Esophagus squamous epithelium (tissue), 5 donors: ENCODE results near the gene HTR6. TPM values are rescaled to one million over a fixed set of nuclear protein-coding genes. Genes with fewer than 3 reads are reported as not detected.
"Not testable (repeated sequence)": the region's sequence is repeated elsewhere in the genome, so short reads cannot be mapped to it uniquely, and the experiment has no call there.

Source experiments
- DNase-seq: peaks from one replicate; lab custom pipeline; 2025; lab: John Stamatoyannopoulos, UW
- H3K27ac ChIP-seq, 4 donors: fragments of 200-600 bp; sonication (generic); one replicate each; pipeline ENCODE4 v1.5.1; 2016 to 2019; ENCODE audit warnings: mild to moderate bottlenecking in 1 of 4
- H3K27me3 ChIP-seq, 4 donors: fragments of 200-600 bp; sonication (generic); 1 replicate in 3 of 4; 2 replicates in 1 of 4; pipeline versions ENCODE4 v1.5.1 to v1.6.0; 2017 to 2021; ENCODE audit warnings: antibody characterized with exemption in 1 of 4
- H3K36me3 ChIP-seq, 3 donors: fragments of 200-600 bp; sonication (generic); one replicate each; pipeline ENCODE4 v1.5.1; 2016 to 2019
- H3K4me1 ChIP-seq, 3 donors: fragments of 200-600 bp; sonication (generic); one replicate each; pipeline ENCODE4 v1.5.1; 2017 to 2019
- H3K4me3 ChIP-seq, 4 donors: fragments of 200-600 bp; sonication (generic); 1 replicate in 3 of 4; 2 replicates in 1 of 4; pipeline ENCODE4 v1.5.1; 2016 to 2019; ENCODE audit warnings: mild to moderate bottlenecking in 2 of 4, moderate library complexity in 1 of 4
- H3K9me3 ChIP-seq, 3 donors: fragments of 200-600 bp; sonication (generic); one replicate each; pipeline ENCODE4 v1.5.1; 2016 to 2019
- CTCF ChIP-seq, 6 experiments: fragments of 450-650 bp in 4 of 6; fragments of 200-600 bp in 2 of 6; sonication (generic) in 2 of 6; IDR thresholded peaks; one replicate each; pipeline ENCODE4 v1.5.1; 2016 to 2019; ENCODE audit warnings: antibody characterized with exemption in 6 of 6, mild to moderate bottlenecking in 4 of 6, moderate library complexity in 4 of 6
- POLR2A ChIP-seq, 4 donors: fragments of 450-650 bp; IDR thresholded peaks; one replicate each; pipeline ENCODE4 v1.6.1; 2017; ENCODE audit warnings: antibody characterized with exemption in 4 of 4, mild to moderate bottlenecking in 4 of 4, moderate library complexity in 3 of 4
- WGBS, 2 donors: methylation state at CpG; one replicate each; pipeline ENCODE4 v1.1.5; 2018; 5-methylcytosine and 5-hydroxymethylcytosine counted together
- intact Hi-C: fragments of 100-400 bp; cut with DNase I; formaldehyde crosslinking; loops from one replicate; pipeline ENCODE4 v1.15.0; 2022
- total RNA-seq, 4 donors: library from RNA; depleted of rRNA; stranded (reverse); fragments of >200 nt; gene quantifications; one replicate each; pipeline ENCODE4 v1.1.0, GENCODE V29; 2016
- donor health status: DM: yes; HTN: yes; CAD: no.

Gene HTR6
- total RNA-seq, 4 donors from 2014 or later = not detected

DNA sequence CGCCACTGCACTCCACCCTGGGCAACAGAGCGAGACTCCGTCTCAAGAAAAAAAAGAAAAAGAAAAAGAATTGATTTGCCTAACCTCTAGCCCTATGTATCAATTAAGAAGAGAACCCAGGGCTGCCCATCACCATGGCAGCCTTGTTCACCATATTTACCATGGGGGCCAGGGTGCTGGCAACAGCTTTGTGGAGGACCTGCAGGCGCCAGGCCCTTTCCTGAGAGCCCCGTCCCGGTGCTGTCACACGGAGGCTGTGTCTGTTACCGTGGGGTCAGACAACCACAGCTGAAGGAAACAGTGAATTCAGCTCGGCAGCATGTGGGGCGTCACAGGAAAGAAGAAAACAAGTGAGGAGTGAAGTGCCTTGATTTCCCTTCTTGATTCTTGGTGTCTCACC, 27.1 kb upstream of the HTR6 start:
- TF ChIP-seq CTCF (IDR thresholded peaks at IDR 0.05) = no peak
- no peak for TF ChIP-seq POLR2A (IDR thresholded peaks at IDR 0.05)
- whole genome bisulfite sequencing, 2 donors = 90 to 97% methylated on average over 10 of the region's 10 CpGs
- intact Hi-C loops = no loop called here
- Histone ChIP-seq H3K36me3 (no peaks in the 10 kb centered on the region), H3K27me3 (no peaks in the 10 kb centered on the region), H3K27ac (no peak overlapping the region), H3K4me1 (peaks cover 14 to 43% (median 27%) of the 10 kb centered on the region in 3 donors), H3K4me3 (no peak overlapping the region), H3K9me3 (no peaks in the 10 kb centered on the region)
- no peak for DNase-seq

DNA sequence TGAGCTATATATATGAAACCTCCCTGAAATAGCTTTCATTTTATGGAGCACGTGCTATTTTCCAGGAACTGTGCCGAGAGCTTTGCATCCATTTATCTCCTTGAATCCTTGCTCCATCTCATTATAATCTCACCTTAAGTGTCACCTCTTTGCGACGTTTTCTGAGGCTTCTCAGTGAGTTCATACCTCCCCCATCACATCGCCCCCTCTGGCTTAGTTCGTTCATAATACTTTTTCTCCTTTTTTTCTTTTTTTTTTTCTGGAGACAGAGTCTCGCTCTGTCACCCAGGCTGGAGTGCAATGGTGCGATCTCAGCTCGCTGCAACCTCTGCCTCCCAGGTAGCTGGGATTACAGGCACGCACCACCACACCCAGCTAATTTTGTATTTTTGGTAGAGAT, 25.4 kb upstream of the HTR6 start:
- WGBS, 2 donors = 75 to 86% methylated on average over 10 of the region's 10 CpGs
- H3K9me3 ChIP-seq, H3K4me3 ChIP-seq, H3K36me3 ChIP-seq, DNase-seq, H3K27me3 ChIP-seq, intact Hi-C loops: not testable (repeated sequence)
- H3K4me1 ChIP-seq = peaks cover 24 to 55% (median 34%) of the 10 kb centered on the region in 3 donors
- peak overlapping the region in 2 of 4 donors; percentile 73 to 85 for H3K27ac ChIP-seq

DNA sequence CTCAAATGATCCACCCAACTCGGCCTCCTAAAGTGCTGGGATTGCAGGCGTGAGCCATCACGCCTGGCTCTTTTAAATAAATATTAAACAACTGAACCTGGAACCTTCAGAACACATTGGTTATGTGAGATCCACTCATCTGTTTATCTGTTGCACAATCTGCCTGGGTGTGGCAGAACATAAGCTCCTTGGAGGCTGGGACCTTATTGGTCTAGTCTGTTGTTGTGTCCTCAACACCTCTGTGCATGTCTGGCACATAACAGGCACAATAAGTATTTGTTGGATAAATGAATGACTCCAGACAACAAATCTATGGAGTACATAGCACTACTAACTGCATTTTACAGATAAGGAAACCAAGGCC, 24.7 kb upstream of the HTR6 start:
- Histone ChIP-seq H3K27me3 (no peaks in the 10 kb centered on the region), H3K4me1 (peaks cover 24 to 57% (median 34%) of the 10 kb centered on the region in 3 donors), H3K36me3 (no peaks in the 10 kb centered on the region), H3K9me3 (no peaks in the 10 kb centered on the region), H3K27ac (peak overlapping the region; percentile 63 to 85 (median 76)), H3K4me3 (no peak overlapping the region)
- no peak for DNase-seq
- WGBS, 2 donors = 23 to 37% methylated on average over 3 of the region's 3 CpGs
- no peak for TF ChIP-seq POLR2A (IDR thresholded peaks at IDR 0.05)
- TF ChIP-seq CTCF (IDR thresholded peaks at IDR 0.05) = no peak
- intact Hi-C loops = no loop called here

GRCh38 chr1:19640363-19641316, 24.0 kb upstream of the HTR6 start:
- no peak for DNase-seq
- intact Hi-C loops = no loop called here
- Histone ChIP-seq H3K4me1 (peaks cover 24 to 58% (median 32%) of the 10 kb centered on the region in 3 donors), H3K4me3 (no peak overlapping the region), H3K36me3 (no peaks in the 10 kb centered on the region), H3K27ac (peak overlapping the region; percentile 63 to 85 (median 76)), H3K9me3 (no peaks in the 10 kb centered on the region), H3K27me3 (no peaks in the 10 kb centered on the region)
- TF ChIP-seq POLR2A (IDR thresholded peaks at IDR 0.05) = no peak
- TF ChIP-seq CTCF (IDR thresholded peaks at IDR 0.05) = peak in 3 of 6 experiments; percentile 4 to 25 (median 21)
- 29 to 37% methylated on average over 8 to 11 of the region's 14 CpGs for WGBS, 2 donors

GRCh38 chr1:19643121-19643520, 21.6 kb upstream of the HTR6 start:
- Histone ChIP-seq H3K36me3 (no peaks in the 10 kb centered on the region), H3K4me3 (peak overlapping the region; percentile 40 to 91 (median 80)), H3K27me3 (no peaks in the 10 kb centered on the region), H3K4me1 (peaks cover 45 to 79% (median 50%) of the 10 kb centered on the region in 3 donors), H3K9me3 (no peaks in the 10 kb centered on the region), H3K27ac (peak overlapping the region; percentile 97 to 99 (median 98))
- intact Hi-C loops = no loop called here
- TF ChIP-seq CTCF (IDR thresholded peaks at IDR 0.05) = peak in 5 of 6 experiments; percentile 19 to 59 (median 38)
- peak in 2 of 4 donors; percentile 51 to 53 for TF ChIP-seq POLR2A (IDR thresholded peaks at IDR 0.05)
- no peak for DNase-seq
- 23 to 44% methylated on average over 5 of the region's 7 CpGs for WGBS, 2 donors
